Glutamatergic neuron (in vitro differentiated cells): Measurements from ENCODE around the gene ACO1. TPM values are rescaled to one million over a fixed set of nuclear protein-coding genes. Genes with fewer than 3 reads are reported as not detected.

Source experiments
- DNase-seq: peaks from one replicate; pipeline ENCODE4 v3.0.0; 2022
- H3K27ac Mint-ChIP-seq: one replicate; pipeline ENCODE4 v1.8.0; 2020; ENCODE audit warnings: mild to moderate bottlenecking, mixed read lengths, inconsistent platforms; ENCODE audit not compliant: unreplicated experiment
- H3K27me3 Mint-ChIP-seq: one replicate; pipeline ENCODE4 v1.8.0; 2020; ENCODE audit warnings: mild to moderate bottlenecking, moderate library complexity, mixed read lengths, inconsistent platforms; ENCODE audit not compliant: unreplicated experiment
- H3K36me3 Mint-ChIP-seq: one replicate; pipeline ENCODE4 v1.8.0; 2020; ENCODE audit warnings: mild to moderate bottlenecking, mixed read lengths, inconsistent platforms; ENCODE audit not compliant: unreplicated experiment
- H3K4me1 Mint-ChIP-seq: one replicate; pipeline ENCODE4 v1.8.0; 2020; ENCODE audit warnings: mild to moderate bottlenecking, low read depth, mixed read lengths, inconsistent platforms; ENCODE audit not compliant: unreplicated experiment
- H3K4me3 Mint-ChIP-seq: one replicate; pipeline ENCODE4 v1.8.0; 2020; ENCODE audit warnings: mild to moderate bottlenecking, mixed read lengths, inconsistent platforms; ENCODE audit not compliant: unreplicated experiment
- H3K9me3 Mint-ChIP-seq: one replicate; pipeline ENCODE4 v1.8.0; 2020; ENCODE audit warnings: mild to moderate bottlenecking, moderate library complexity, mixed read lengths, inconsistent platforms; ENCODE audit not compliant: unreplicated experiment
- total RNA-seq: library from RNA; stranded (reverse); fragmentation: NEBNext Ultra II Directional; extraction: Animal tissue kit (Norgen Biotek cat#: 25700); gene quantifications from one replicate; pipeline ENCODE4 v1.2.1, GENCODE V29; 2021; ENCODE audit not compliant: unreplicated experiment
- TF ChIP-seq, protein P1 (sequence below): fragments of 200-600 bp; sonication (generic); IDR thresholded peaks from one replicate; pipeline ENCODE4 v1.5.0; 2021; ENCODE audit not compliant: partially characterized antibody, unreplicated experiment

Gene ACO1
- total RNA-seq, 1 donor from 2014 or later: 17.6 TPM

DNA sequence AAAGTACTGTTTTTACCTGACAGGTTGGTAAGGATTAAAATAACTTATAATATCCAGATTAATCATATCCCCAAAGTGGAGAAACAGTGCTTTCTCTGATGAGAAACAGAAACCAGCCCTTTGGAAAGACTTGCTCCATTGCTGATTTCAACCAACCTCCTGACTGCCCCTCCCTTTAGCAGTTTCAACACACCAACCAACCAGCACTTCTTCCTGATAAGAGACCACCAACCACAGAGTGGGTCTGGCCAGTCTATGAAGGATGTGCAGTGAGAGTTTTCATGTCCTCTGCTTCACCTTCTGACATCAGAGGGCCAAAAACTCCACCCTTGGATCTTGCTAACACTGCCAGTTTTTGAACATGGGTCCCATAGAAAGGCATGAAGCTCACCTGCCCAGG is 113.5 kb downstream of the ACO1 start:
- Mint-ChIP-seq H3K27ac (no peak overlapping the region), H3K9me3 (no peaks in the 10 kb centered on the region)
- TF ChIP-seq, protein P1, sequence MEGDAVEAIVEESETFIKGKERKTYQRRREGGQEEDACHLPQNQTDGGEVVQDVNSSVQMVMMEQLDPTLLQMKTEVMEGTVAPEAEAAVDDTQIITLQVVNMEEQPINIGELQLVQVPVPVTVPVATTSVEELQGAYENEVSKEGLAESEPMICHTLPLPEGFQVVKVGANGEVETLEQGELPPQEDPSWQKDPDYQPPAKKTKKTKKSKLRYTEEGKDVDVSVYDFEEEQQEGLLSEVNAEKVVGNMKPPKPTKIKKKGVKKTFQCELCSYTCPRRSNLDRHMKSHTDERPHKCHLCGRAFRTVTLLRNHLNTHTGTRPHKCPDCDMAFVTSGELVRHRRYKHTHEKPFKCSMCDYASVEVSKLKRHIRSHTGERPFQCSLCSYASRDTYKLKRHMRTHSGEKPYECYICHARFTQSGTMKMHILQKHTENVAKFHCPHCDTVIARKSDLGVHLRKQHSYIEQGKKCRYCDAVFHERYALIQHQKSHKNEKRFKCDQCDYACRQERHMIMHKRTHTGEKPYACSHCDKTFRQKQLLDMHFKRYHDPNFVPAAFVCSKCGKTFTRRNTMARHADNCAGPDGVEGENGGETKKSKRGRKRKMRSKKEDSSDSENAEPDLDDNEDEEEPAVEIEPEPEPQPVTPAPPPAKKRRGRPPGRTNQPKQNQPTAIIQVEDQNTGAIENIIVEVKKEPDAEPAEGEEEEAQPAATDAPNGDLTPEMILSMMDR: no peak

DNA sequence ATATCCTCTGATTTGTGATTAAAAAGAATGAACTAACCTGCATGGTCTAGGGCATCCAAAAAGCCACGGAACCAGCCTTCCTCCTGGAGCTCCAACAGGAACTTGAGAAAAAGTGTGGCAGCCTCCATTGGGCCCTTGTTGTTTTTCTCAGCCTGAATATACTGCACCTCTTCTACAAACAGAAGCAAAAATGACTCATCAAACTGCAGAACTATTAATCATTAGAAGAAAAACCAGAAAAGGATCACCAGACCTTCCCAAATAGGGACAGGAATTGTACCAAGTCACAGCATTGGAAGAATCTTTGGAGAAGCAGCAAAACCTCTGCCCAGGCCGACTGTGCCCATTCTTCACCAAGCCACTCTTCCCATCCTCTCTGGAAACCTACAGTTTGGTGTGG is 116.3 kb downstream of the ACO1 start:
- no peak for DNase-seq
- Mint-ChIP-seq H3K9me3 (no peaks in the 10 kb centered on the region), H3K4me3 (no peak overlapping the region), H3K27ac (no peak overlapping the region), H3K27me3 (peaks cover 2% of the 10 kb centered on the region), H3K36me3 (no peaks in the 10 kb centered on the region), H3K4me1 (no peaks in the 10 kb centered on the region)
- TF ChIP-seq, protein P1: no peak

More for the DNA sequence above, 113.5 kb downstream of the ACO1 start:
- Mint-ChIP-seq H3K4me1 (no peaks in the 10 kb centered on the region), H3K36me3 (no peaks in the 10 kb centered on the region), H3K27me3 (no peaks in the 10 kb centered on the region), H3K4me3 (no peak overlapping the region)
- DNase-seq: no peak

DNA sequence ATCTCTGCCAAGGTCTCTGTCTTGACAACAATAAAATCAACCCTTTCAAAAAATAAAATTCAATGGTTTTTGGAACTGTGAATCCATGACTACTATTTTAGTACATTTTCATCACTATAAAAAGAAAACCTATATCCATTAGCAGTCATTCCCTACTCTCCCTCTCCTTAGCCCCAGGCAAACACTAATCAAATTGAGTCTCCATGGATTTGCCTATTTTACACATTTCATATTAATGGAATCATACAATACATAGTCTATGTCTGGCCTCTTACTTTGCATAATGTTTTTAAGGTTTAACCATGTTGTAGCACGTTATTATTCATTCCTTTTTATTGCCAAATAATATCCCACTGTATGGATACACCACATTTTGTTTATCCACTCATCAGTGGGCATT is 117.4 kb downstream of the ACO1 start:
- Mint-ChIP-seq H3K36me3 (no peaks in the 10 kb centered on the region), H3K4me3 (no peak overlapping the region), H3K9me3 (no peaks in the 10 kb centered on the region), H3K4me1 (no peaks in the 10 kb centered on the region), H3K27ac (no peak overlapping the region), H3K27me3 (peaks cover 2% of the 10 kb centered on the region)
- TF ChIP-seq, protein P1: no peak
- DNase-seq: no peak

DNA sequence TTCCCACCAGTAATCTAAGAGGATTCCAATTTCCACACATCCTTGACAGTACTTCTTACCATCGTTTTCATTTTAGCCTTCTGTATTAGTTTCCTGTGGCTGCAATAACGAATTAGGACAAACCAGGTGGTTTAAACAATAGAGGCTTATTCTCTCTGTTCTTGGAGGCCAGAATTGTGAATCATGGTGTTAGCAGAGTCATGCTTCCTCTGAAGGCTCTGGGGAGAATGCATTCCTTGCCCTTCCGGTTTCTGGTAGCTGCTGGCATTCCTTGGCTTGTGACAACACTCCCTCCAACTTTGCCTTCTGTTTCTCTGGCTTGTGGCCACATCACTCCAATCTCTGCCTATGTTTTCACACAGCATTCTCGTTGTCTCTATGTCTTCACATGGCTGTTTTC is 118.0 kb downstream of the ACO1 start:
- TF ChIP-seq, protein P1: no peak
- Mint-ChIP-seq H3K4me1 (no peaks in the 10 kb centered on the region), H3K27ac (no peak overlapping the region), H3K27me3 (peaks cover 2% of the 10 kb centered on the region), H3K4me3 (no peak overlapping the region), H3K36me3 (no peaks in the 10 kb centered on the region), H3K9me3 (no peaks in the 10 kb centered on the region)
- no peak for DNase-seq

DNA sequence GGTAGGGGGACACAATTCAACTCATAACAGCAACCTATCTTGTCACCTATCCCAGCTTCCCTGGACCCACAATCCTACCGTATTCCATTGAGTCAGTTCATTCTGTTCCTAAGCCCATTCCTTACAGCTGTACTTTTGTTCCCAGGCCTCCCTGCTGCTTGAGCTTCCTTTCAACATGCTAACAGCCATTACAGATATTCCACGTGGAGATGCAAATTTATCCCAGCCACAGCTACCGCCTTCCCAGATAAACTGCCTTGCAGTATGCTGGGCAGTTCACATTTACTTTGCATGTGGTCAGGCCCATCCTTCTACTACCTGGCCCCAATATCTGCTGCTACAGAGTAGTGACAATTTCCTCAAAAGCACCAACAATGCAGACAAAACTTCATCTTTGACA is 118.6 kb downstream of the ACO1 start:
- Mint-ChIP-seq H3K9me3 (no peaks in the 10 kb centered on the region), H3K4me3 (no peak overlapping the region), H3K27ac (no peak overlapping the region), H3K4me1 (no peaks in the 10 kb centered on the region), H3K27me3 (peaks cover 2% of the 10 kb centered on the region), H3K36me3 (no peaks in the 10 kb centered on the region)
- TF ChIP-seq, protein P1: no peak
- no peak for DNase-seq

Other genes starting within 250 kb of the ACO1 start
- 3.0 TPM for gene RIGI, start 141.6 kb downstream of the ACO1 start, total RNA-seq
- gene SMIM27, start 167.7 kb downstream of the ACO1 start, total RNA-seq: 7.8 TPM
- 13.9 TPM for gene TOPORS, start 167.9 kb downstream of the ACO1 start, total RNA-seq
- 30.7 TPM for gene NDUFB6, start 188.5 kb downstream of the ACO1 start, total RNA-seq